Pulmonary artery endothelial cell (primary cell): ENCODE data around the gene IL1RAPL1. TPM values are rescaled to one million over a fixed set of nuclear protein-coding genes. Genes with fewer than 3 reads are reported as not detected.

Experiments used
- DNase-seq: peaks from one replicate; pipeline ENCODE4 v3.0.0-alpha.2; 2011; ENCODE audit warnings: low read depth, low spot score
- total RNA-seq: library from RNA; depleted of rRNA; stranded (reverse); fragments of >200 nt; gene quantifications from 2 replicates; pipeline ENCODE4 v1.2.3, GENCODE V29; 2014

The IL1RAPL1 gene
- total RNA-seq, 1 donor from 2014 or later: 0.92 TPM

- no peak for DNase-seq
These were observed 1280.7 kb downstream of the IL1RAPL1 start for GRCh38 chrX:29867971-29868370.

GRCh38 chrX:29869837-29870236 lies 1282.6 kb downstream of the IL1RAPL1 start:
- no peak for DNase-seq

GRCh38 chrX:29870608-29871007 lies 1283.4 kb downstream of the IL1RAPL1 start:
- no peak for DNase-seq

- DNase-seq: no peak
These were observed 1285.6 kb downstream of the IL1RAPL1 start for GRCh38 chrX:29872831-29873230.

- DNase-seq: no peak
These were observed 1289.5 kb downstream of the IL1RAPL1 start for GRCh38 chrX:29876733-29877132.

- DNase-seq: no peak
These were observed 1293.7 kb downstream of the IL1RAPL1 start for GRCh38 chrX:29880977-29881376.

GRCh38 chrX:29890004-29890403 lies 1302.8 kb downstream of the IL1RAPL1 start:
- no peak for DNase-seq

GRCh38 chrX:29890646-29891200 lies 1303.5 kb downstream of the IL1RAPL1 start:
- DNase-seq: no peak

- no peak for DNase-seq
These were observed 1314.8 kb downstream of the IL1RAPL1 start for GRCh38 chrX:29902004-29902403.

- no peak for DNase-seq
These were observed 1316.1 kb downstream of the IL1RAPL1 start for GRCh38 chrX:29903360-29903759.

- DNase-seq: no peak
These were observed 1324.4 kb downstream of the IL1RAPL1 start for GRCh38 chrX:29911673-29912072.

- DNase-seq: no peak
These were observed 1326.4 kb downstream of the IL1RAPL1 start for GRCh38 chrX:29913647-29914046.

GRCh38 chrX:29922607-29923006 lies 1335.4 kb downstream of the IL1RAPL1 start:
- no peak for DNase-seq

- DNase-seq: no peak
These were observed 1338.8 kb downstream of the IL1RAPL1 start for GRCh38 chrX:29926056-29926455.

- no peak for DNase-seq
These were observed 1339.4 kb downstream of the IL1RAPL1 start for GRCh38 chrX:29926659-29927058.

- no peak for DNase-seq
These were observed 1348.2 kb downstream of the IL1RAPL1 start for GRCh38 chrX:29935455-29935854.

- DNase-seq: no peak
These were observed 1353.5 kb downstream of the IL1RAPL1 start for GRCh38 chrX:29940750-29941149.

- DNase-seq: no peak
These were observed 1354.0 kb downstream of the IL1RAPL1 start for GRCh38 chrX:29941287-29941686.

- DNase-seq: no peak
These were observed 1360.0 kb downstream of the IL1RAPL1 start for GRCh38 chrX:29947225-29947624.

- no peak for DNase-seq
These were observed 1361.4 kb downstream of the IL1RAPL1 start for GRCh38 chrX:29948653-29949052.

- DNase-seq: no peak
These were observed 1364.8 kb downstream of the IL1RAPL1 start for GRCh38 chrX:29952016-29952415.

- no peak for DNase-seq
These were observed 1374.8 kb downstream of the IL1RAPL1 start for GRCh38 chrX:29962061-29962460.

GRCh38 chrX:29965634-29966033 lies 1378.4 kb downstream of the IL1RAPL1 start:
- no peak for DNase-seq

GRCh38 chrX:29992083-29992482 lies 1404.8 kb downstream of the IL1RAPL1 start:
- no peak for DNase-seq
